HG03135 (cell line): Measurements from ENCODE around the gene LRRC4.

Source experiments
- ATAC-seq: cut with Tn5 transposase; IDR thresholded peaks from one replicate; pipeline ENCODE4 v1.9.1; 2021; ENCODE audit warnings: mild to moderate bottlenecking, moderate library complexity; ENCODE audit not compliant: unreplicated experiment

Gene LRRC4

DNA sequence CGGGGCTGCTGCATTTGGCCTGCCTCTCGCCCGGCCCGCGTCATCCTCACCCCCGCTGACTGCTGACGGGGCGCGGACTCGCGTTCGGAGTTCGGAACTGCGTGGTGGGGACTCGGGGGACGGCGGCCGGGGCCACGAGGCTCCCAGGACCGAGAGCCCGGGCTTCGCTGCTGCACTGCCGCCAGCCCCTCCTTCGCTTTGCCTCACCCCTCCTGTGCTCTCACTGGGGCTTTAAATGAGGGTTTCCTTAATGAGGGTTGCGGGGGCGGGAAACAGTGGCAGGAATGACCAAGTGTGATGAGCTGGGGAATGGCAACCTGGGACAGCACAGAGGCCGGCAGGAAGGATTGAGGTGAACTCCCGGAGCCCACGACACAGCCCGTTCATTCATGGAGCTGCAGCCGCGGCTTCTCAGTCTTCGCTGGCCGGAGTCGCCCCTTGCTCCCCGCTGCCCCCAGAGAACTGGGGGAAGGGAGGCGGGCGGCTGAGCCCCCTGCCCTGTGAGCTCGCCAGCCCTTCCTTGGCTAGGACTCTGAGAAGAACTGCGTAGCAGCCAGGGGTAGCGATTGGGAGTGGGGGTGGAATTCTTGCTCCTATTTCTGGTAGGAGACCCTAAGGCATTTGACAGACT is 1.5 kb upstream of the LRRC4 start:
- ATAC-seq = peak; percentile 4

- peak; percentile 72 for ATAC-seq
These were observed 816 bp upstream of the LRRC4 start for GRCh38 chr7:128031901-128032604.

GRCh38 chr7:128030263-128030653 is 979 bp downstream of the LRRC4 start:
- ATAC-seq = no peak

GRCh38 chr7:128029405-128029995 is 1.7 kb downstream of the LRRC4 start:
- ATAC-seq = no peak

GRCh38 chr7:128027485-128027980 is 3.7 kb downstream of the LRRC4 start:
- ATAC-seq = no peak

- ATAC-seq = no peak
These were observed 4.7 kb downstream of the LRRC4 start for GRCh38 chr7:128026551-128026950.

- no peak for ATAC-seq
These were observed 5.4 kb downstream of the LRRC4 start for GRCh38 chr7:128025819-128026218.

GRCh38 chr7:128025380-128025779 is 5.9 kb downstream of the LRRC4 start:
- ATAC-seq = no peak

DNA sequence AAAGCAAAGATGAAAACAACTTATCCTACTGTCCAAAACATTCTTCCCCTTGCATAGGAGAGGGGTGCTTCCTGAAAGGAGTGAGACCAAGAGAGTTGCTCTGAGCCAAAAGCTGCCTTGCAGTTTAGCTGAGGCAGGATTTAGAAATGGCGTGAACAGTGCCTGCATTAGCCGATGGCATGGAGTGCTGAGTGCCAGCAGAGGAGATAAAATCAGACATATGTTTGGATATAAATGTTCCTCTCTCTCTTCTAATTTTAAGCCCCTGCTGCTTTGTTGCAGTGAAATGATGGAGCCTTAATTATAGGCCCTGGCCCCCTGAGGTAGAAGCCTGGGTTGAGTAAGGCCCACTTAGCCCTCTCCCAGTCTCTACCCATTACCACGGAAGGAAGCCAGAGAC is 7.1 kb downstream of the LRRC4 start:
- no peak for ATAC-seq

- ATAC-seq = no peak
These were observed 8.4 kb downstream of the LRRC4 start for GRCh38 chr7:128022631-128023532.

DNA sequence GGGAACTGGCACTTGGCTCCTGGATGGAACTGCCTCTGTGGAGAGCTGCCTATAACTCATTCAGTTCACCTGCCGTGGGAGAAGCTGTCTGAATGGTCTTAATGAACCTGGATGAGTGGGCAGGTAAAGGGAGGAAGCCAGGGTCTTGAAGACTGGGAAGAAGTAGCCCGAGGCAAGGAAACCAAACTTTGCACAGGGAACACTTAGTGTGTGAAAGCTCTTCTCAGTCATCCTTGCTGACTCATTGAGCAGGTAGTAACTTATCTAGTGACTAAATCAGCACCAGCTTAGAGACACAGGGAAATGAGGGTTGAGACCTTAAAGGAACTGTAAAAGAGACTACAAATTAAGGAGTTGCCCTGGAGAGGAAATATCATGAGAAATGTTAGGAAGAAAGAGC is 9.9 kb downstream of the LRRC4 start:
- ATAC-seq = no peak

- no peak for ATAC-seq
These were observed 11.1 kb downstream of the LRRC4 start for GRCh38 chr7:128020159-128020558.

- ATAC-seq = no peak
These were observed 11.9 kb downstream of the LRRC4 start for GRCh38 chr7:128019288-128019687.

DNA sequence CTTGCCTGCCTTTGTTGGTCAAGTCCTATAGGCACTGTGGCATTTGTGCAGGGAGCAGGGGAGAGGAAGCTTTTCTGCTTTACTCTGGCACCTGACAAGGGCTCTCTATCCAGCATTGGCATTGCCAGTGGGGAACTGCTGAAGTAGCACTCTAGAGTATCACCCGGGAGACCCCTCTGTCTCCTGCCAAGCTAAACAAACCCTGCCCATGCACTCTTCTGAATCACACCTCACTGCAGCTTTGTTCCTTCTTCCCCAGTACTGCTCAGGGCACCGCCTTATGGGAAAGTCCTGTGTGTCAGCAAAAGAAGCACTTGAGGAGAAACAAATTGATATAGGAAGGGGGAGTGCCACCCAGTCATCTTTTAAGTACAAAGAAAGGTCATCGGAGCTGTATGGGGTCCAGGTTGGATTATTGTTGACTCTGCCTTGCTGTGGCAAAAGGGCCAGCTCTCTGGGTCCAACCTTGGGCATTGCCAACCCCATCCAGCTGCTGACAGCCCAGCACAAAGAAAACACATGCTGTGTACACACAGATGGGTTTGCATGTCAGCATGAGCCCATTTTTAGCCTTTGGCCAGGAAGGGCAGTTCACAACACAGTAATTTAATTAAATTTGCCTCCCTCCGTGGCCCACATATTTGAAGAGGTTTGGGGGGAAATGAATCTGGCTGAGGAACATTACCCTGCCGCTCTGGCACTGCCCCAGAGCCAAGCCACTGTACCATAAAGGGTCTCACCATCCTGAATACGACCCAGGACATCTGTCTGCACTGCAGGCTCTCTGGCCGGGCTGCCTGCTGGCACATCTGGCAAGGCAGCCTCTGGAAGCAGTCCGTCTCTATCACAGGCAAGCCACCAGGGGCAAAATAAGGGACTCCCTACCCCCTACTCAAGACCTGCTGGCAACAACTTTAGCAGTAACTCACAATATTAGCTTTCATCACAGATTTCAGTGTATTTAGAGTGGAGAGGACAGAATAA is 13.1 kb downstream of the LRRC4 start:
- ATAC-seq = no peak

DNA sequence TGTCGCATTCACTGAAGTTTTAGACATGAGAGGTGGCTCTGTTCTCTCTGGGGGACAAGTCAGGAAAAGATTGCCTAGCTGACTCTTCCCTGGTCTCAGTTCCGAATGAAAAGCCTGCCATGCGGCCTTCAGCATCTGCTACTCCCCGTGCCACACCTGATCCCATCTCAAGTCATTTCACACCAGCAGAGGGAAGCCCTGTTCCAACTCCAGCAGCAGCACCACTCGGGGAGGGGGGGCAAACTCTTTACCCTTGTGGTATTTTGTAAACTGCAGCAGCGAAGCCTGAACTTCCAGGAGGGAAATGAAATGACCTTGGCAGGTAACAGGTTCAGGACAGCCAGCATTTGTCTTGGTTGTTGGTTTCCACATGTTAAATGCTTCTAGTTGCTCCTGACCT is 13.8 kb downstream of the LRRC4 start:
- no peak for ATAC-seq

- no peak for ATAC-seq
These were observed 16.4 kb downstream of the LRRC4 start for GRCh38 chr7:128014811-128015210.

DNA sequence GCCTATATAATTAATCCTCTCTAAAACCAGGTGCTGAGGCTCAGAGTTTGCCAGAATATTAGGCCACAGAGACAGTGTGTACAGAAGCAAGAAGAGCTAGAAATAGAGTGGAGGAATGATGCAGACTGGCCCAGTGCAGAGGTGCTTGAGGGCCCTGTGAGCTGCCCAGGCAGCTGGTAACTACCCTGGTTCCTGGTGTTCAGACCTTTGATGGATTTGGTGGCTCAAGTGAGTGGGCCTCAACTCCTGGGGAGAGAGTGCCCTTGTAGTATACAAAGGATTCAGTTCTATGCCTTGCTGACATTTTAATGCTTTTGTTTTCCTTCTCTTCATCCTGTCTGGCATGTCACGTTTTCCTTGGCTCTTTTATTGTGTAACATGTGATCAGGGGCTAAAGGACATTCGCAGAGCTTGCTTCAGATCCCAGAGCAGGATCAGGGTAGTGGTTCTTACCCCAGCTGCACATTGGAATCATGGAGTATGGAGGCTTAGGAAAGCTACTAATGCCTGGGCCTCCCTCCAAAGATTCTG is 20.0 kb downstream of the LRRC4 start:
- ATAC-seq = no peak

DNA sequence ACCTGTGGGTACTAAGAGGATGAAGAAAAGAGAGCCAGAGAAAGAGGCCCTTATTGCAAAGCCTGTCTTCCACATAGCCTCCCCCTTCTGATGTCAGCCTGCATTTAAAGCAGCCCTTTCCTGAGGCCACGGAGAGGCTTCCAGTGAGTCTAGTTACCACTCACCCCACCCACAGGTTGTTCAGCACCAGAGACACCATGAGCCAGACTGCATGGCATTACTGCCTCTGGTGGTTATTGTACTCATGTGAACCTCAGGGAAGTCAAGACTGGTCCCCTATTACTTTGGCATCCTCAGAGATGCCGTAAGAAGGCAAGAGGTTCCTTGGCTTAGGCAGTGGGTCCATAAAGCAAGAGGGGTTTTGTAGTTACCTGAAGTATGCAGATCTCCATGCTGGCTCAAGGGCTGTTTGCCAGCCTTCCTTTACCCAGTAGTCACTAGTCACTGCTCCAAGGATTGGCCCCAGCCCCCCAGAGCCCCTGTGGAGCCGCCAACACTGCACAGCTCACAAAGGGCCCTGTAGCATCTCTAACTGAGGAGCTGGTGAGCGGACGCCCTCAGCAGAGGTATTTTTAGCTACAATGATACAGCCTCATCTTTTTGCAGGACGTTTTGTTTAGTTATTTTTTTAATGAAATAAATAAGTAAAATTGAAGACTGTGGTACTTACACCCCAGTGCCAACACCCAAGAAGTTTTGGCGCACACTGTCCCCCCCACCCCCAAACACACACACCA is 20.7 kb downstream of the LRRC4 start:
- no peak for ATAC-seq

DNA sequence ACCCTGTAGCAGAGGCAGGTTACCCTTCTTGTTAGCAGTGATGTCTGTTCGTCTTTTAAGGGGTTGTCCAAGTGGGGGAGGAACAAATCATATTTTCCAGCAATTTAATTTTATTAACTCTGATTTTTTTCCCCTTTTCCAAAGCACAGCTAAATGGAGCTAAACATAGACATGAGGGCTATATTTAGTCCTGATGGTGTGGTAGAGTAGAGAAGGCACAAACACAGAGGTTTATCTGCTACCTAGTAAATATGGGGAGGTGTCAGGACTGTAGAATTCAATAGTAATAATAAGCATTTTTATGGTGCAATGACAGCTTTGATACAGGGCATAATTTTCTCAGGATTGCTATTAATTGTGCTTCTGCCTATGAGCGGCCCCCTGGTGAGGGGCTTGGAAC is 22.5 kb downstream of the LRRC4 start:
- ATAC-seq = no peak
